ENCODE measurements around the gene BUB1.
"Not testable (repeated sequence)": the region's sequence is repeated elsewhere in the genome, so short reads cannot be mapped to it uniquely, and the experiment has no call there.

DNA sequence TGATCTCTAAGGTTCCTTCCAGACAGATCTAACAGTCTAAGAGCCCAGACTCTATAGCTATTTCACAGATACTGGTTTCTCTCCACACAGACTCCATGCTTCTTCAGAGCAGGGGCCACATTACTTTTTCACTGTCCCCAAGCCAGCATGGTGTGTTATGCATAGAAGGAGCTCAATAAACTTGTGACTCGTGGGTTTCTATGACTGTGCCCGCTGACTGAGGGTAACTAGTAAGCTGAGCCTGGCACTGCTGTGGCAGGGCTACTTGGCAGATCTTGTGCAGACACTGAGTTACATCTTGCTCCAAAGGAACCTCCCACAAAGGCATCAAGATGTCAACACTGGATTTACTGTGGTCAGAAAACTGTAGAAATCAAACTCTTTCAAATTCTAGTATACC, 85.9 kb downstream of the BUB1 start:
- TF ChIP-seq YY1 (IDR thresholded peaks at IDR 0.05; ENCODE audit: insufficient read depth, insufficient read length); ZNF274 (IDR thresholded peaks at IDR 0.05; ENCODE audit: low read depth, low read length); SUZ12 (IDR thresholded peaks at IDR 0.05; ENCODE audit: extremely low read depth, insufficient read depth, insufficient read length): not testable (repeated sequence)

Measured in NT2/D1 (cell line).